ENCODE data around the gene ANKH. TPM values are rescaled to one million over a fixed set of nuclear protein-coding genes. Genes with fewer than 3 reads are reported as not detected.
"Not testable (repeated sequence)": the region's sequence is repeated elsewhere in the genome, so short reads cannot be mapped to it uniquely, and the experiment has no call there.

The ANKH gene
- total and polyA plus RNA-seq, 5 donors from 2014 or later, result 56.6 to 177 (median 63.2) TPM

DNA sequence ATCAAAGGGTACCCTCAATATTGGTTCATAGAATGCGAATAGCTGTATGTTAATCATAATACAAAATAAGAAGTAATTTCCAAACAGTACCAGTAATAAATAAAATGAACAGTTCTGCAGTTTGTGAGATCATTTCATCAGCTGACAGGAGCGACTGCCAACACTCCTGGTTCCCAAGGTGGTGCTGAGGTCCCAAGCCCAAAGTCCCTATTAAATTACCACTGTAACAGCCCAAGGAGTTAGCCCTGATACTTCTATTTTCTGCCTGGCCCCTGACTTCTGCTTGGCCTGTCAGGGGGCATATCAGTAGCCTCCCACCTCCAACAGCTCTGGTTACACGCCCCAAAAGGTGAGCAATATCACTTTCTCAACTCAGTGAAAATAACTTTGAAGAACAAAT is 47.1 kb downstream of the ANKH start:
- peaks cover 31 to 79% (median 44%) of the 10 kb centered on the region in 4 donors for H3K4me1 Mint-ChIP-seq

DNA sequence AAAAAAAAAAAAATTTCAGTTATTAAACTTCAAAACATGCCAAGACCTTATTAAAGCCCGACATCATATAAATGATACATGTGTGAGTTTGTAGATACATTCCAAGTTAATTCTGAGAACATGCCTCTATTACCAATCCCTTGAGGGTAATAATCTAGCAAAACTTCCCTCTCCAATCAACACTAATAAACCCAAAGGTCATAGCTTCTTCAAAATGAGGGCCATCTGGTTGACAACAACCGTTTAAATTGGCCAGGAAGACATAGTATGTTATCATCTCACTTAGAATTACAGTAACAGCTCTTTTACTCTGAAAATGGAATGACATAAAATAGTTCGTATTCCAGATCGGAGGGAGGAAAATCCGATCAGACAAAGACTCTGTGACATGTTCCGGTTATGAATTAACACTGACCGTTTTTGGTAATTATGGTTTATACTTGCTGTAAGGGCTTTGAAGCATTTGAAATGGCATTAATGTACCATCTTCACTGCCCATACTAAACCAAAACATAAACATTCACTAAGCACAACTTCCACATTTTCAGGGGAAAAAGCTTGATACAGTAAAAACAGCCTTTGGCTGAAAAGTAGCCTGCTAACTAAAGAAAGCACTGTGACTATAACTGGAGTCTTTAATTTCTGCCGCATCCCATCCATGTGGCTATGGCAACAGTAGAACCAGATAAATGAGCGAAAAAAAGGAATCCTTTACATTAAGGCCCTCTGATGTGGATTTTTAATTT is 50.3 kb downstream of the ANKH start:
- ATAC-seq (ENCODE audit: low read depth in 2 of 2), result no peak
- Mint-ChIP-seq H3K27me3 (no peaks in the 10 kb centered on the region), H3K4me3 (no peak overlapping the region), H3K36me3 (peaks cover 13% of the 10 kb centered on the region), H3K27ac (peak overlapping the region in 1 of 3 donors; percentile 68), H3K4me1 (peaks cover 37 to 77% (median 49%) of the 10 kb centered on the region in 4 donors), H3K9me3 (no peaks in the 10 kb centered on the region)
- Histone ChIP-seq H3K4me1 (ENCODE audit: control insufficient read depth, insufficient read depth, low read length, poor library complexity, severe bottlenecking) (peaks cover 15% of the 10 kb centered on the region), H3K27ac (ENCODE audit: insufficient read depth, low read length, poor library complexity, severe bottlenecking) (no peak overlapping the region), H3K27me3 (ENCODE audit: control insufficient read depth, insufficient read depth, low read length) (no peaks in the 10 kb centered on the region), H3K9me3 (ENCODE audit: control insufficient read depth in 2 of 2, low read length in 2 of 2) (no peaks in the 10 kb centered on the region), H3K36me3 (ENCODE audit: control insufficient read depth, insufficient read depth, low read length) (peaks cover 6% of the 10 kb centered on the region), H3K4me3 (ENCODE audit: low read depth, low read length) (no peak overlapping the region)
- DNase-seq, result no peak

More for the DNA sequence above, 47.1 kb downstream of the ANKH start:
- no peaks in the 10 kb centered on the region for H3K9me3 Mint-ChIP-seq
- H3K36me3 Mint-ChIP-seq, result peaks cover 24% of the 10 kb centered on the region
- H3K27ac Mint-ChIP-seq, result peak overlapping the region; percentile 20 to 67 (median 22)
- DNase-seq (no peak), ATAC-seq (ENCODE audit: low read depth in 2 of 2) (no peak)
- H3K9me3 ChIP-seq (ENCODE audit: control insufficient read depth in 2 of 2, low read length in 2 of 2), result no peaks in the 10 kb centered on the region
- peaks cover 12% of the 10 kb centered on the region for H3K4me1 ChIP-seq (ENCODE audit: control insufficient read depth, insufficient read depth, low read length, poor library complexity, severe bottlenecking)
- peaks cover 6% of the 10 kb centered on the region for H3K36me3 ChIP-seq (ENCODE audit: control insufficient read depth, insufficient read depth, low read length)
- H3K27me3 Mint-ChIP-seq, result no peaks in the 10 kb centered on the region
- peak overlapping the region in 1 of 4 donors; percentile 51 for H3K4me3 Mint-ChIP-seq
- no peak overlapping the region for H3K27ac ChIP-seq (ENCODE audit: insufficient read depth, low read length, poor library complexity, severe bottlenecking)
- no peaks in the 10 kb centered on the region for H3K27me3 ChIP-seq (ENCODE audit: control insufficient read depth, insufficient read depth, low read length)
- no peak overlapping the region for H3K4me3 ChIP-seq (ENCODE audit: low read depth, low read length)

DNA sequence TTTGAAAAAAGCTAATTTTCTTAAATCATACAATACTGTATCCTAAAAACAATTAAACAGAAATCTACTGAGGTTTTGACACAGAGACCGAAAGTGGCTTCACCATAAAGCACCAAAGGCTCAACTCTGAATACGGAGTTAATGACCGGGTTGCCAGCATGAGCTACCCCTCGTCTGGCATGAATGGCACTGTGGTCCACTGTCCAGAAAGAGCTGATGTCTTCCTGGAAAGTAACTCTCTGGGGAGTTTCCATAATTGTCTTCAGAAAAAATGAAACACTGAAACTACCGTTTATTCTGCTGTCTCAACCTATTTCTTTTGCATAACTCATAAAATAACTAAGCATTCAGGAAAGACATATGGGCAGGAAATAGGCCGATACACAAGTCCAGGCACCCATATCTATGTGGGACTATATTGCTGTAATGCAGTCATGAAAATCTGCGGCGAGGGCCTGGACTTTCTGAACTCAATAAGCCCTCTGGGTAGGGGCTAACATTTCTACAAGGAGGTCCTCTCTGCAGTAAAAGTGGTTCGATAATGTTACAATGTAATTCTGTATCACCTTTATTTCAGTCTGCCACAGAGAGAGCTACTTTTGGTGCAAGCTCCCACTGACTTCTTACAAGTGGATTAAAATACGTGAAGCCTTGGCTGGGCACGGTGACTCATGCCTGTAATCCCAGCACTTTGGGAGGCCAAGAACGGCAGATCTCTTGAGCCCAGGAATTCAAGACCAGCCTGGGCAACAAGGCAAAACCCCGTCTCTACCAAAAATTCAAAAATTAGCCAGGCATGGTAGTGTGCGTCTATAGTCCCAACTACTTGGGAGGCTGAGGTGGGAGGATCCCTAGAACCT is 52.4 kb downstream of the ANKH start:
- Histone ChIP-seq H3K27ac (ENCODE audit: insufficient read depth, low read length, poor library complexity, severe bottlenecking) (no peak overlapping the region), H3K4me3 (ENCODE audit: low read depth, low read length) (no peak overlapping the region), H3K9me3 (ENCODE audit: control insufficient read depth in 2 of 2, low read length in 2 of 2) (no peaks in the 10 kb centered on the region), H3K27me3 (ENCODE audit: control insufficient read depth, insufficient read depth, low read length) (no peaks in the 10 kb centered on the region), H3K36me3 (ENCODE audit: control insufficient read depth, insufficient read depth, low read length) (peaks cover 6% of the 10 kb centered on the region), H3K4me1 (ENCODE audit: control insufficient read depth, insufficient read depth, low read length, poor library complexity, severe bottlenecking) (peaks cover 12% of the 10 kb centered on the region)
- ATAC-seq (ENCODE audit: low read depth in 2 of 2), result no peak
- Mint-ChIP-seq H3K27me3 (no peaks in the 10 kb centered on the region), H3K4me3 (no peak overlapping the region), H3K36me3 (peaks cover 20% of the 10 kb centered on the region), H3K27ac (peak overlapping the region in 2 of 3 donors; percentile 26 to 28), H3K9me3 (no peaks in the 10 kb centered on the region), H3K4me1 (peaks cover 37 to 80% (median 54%) of the 10 kb centered on the region in 4 donors)
- peak in 1 of 3 donors; percentile 29 for DNase-seq

DNA sequence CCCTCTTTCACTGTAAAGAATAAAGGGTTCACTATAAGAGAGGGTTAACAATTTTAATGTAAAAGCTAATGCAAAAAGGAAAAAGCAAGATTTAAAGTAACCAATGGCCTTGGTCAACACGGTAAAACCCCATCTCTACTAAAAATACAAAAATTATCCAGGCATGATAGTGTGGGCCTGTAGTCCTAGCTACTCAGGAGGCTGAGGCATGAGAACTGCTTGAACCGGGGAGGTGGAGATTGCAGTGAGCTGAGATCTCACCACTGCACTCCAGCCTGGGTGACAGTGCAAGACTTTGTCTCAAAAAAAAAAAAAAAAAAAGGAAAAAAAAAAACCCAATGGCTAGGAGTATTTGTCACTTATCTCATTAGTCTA is 53.8 kb downstream of the ANKH start:
- not testable (repeated sequence) for H3K4me3 Mint-ChIP-seq; H3K4me3 ChIP-seq (ENCODE audit: low read depth, low read length); ATAC-seq (ENCODE audit: low read depth in 2 of 2); H3K36me3 ChIP-seq (ENCODE audit: control insufficient read depth, insufficient read depth, low read length); H3K27me3 ChIP-seq (ENCODE audit: control insufficient read depth, insufficient read depth, low read length); H3K27me3 Mint-ChIP-seq; H3K27ac ChIP-seq (ENCODE audit: insufficient read depth, low read length, poor library complexity, severe bottlenecking); DNase-seq; H3K9me3 Mint-ChIP-seq; H3K9me3 ChIP-seq (ENCODE audit: control insufficient read depth in 2 of 2, low read length in 2 of 2)
- peaks cover 25% of the 10 kb centered on the region for H3K4me1 ChIP-seq (ENCODE audit: control insufficient read depth, insufficient read depth, low read length, poor library complexity, severe bottlenecking)
- Mint-ChIP-seq H3K36me3 (peaks cover 24% of the 10 kb centered on the region), H3K4me1 (peaks cover 47 to 85% (median 66%) of the 10 kb centered on the region in 4 donors), H3K27ac (peak overlapping the region in 1 of 3 donors; percentile 85)

DNA sequence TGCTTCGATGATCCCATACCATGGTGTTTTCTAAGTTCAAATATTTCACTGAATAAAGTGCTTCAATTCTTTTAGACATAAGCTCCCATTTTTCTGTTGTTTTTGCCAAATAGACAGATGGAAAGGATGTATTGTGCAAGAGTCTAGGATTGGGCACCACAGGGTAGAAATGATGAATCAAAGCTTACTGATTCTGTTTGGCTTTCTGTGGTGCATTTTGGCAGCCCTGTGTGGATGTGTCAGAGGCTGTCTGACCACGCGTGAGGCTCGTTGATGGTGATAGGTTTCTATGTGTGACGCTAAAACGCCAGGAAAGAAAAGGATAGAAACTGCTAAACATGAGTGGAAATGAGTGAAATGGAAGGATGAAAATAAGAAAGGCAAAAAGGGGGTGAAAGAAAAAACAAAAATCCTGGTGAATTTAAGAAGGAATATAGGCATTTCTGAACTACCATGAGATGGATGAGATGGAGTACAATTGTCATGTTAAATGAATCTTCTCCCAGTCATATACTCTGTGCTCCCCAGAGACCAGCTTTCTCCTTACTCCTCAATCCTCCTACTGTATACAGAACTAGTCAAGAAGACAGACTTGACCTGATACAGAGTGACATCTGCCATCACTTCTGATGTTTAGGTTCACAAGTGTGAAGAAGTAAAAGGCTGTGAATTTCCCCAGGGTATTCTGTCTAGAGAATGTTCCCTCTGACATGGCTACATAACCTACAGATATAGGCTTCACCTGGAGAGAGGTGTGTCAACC is 54.4 kb downstream of the ANKH start:
- DNase-seq (no peak), ATAC-seq (ENCODE audit: low read depth in 2 of 2) (no peak)
- Histone ChIP-seq H3K27ac (ENCODE audit: insufficient read depth, low read length, poor library complexity, severe bottlenecking) (no peak overlapping the region), H3K36me3 (ENCODE audit: control insufficient read depth, insufficient read depth, low read length) (peaks cover 4% of the 10 kb centered on the region), H3K4me1 (ENCODE audit: control insufficient read depth, insufficient read depth, low read length, poor library complexity, severe bottlenecking) (peaks cover 30% of the 10 kb centered on the region), H3K9me3 (ENCODE audit: control insufficient read depth in 2 of 2, low read length in 2 of 2) (no peaks in the 10 kb centered on the region), H3K27me3 (ENCODE audit: control insufficient read depth, insufficient read depth, low read length) (no peaks in the 10 kb centered on the region), H3K4me3 (ENCODE audit: low read depth, low read length) (no peak overlapping the region)
- H3K9me3 Mint-ChIP-seq, result peaks cover 0 to 2% (median 0%) of the 10 kb centered on the region in 7 donors
- peaks cover 24% of the 10 kb centered on the region for H3K36me3 Mint-ChIP-seq
- H3K27me3 Mint-ChIP-seq, result no peaks in the 10 kb centered on the region
- H3K4me1 Mint-ChIP-seq, result peaks cover 51 to 87% (median 70%) of the 10 kb centered on the region in 4 donors
- H3K27ac Mint-ChIP-seq, result peak overlapping the region in 1 of 3 donors; percentile 85
- no peak overlapping the region for H3K4me3 Mint-ChIP-seq

DNA sequence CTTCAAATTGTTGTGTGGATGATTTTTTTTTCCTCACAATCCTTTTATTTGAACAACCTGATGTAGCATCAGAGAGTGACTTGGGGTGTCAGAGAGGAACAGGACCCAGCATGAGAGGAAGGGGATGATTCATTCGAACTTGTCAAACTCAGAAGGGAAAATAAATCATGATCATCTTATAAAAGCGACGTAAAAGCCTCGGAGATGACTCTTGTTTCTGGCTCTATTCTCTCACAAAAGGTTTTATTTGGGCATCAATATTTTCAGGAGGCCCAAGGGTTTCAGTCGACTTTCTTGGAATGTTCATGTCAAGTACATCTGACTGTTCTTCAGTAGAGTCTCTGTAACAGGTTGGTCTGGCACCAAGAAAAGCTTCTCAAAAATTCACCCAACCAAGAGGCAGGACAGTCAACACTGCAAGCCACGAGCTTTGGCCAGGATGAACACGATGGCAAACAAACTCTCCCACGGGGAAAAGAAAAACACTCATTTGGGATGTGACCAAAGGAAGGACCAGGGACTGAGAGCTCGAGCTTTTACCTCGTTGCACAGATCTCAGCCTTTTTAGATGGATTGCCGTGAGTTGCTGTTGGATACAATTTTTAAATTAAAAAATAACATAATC is 55.1 kb downstream of the ANKH start:
- peaks cover 36% of the 10 kb centered on the region for H3K4me1 ChIP-seq (ENCODE audit: control insufficient read depth, insufficient read depth, low read length, poor library complexity, severe bottlenecking)
- no peaks in the 10 kb centered on the region for H3K9me3 ChIP-seq (ENCODE audit: control insufficient read depth in 2 of 2, low read length in 2 of 2)
- Mint-ChIP-seq H3K36me3 (peaks cover 24% of the 10 kb centered on the region), H3K4me1 (peaks cover 50 to 91% (median 70%) of the 10 kb centered on the region in 4 donors), H3K4me3 (peak overlapping the region in 1 of 4 donors; percentile 10), H3K27me3 (no peaks in the 10 kb centered on the region), H3K9me3 (peaks cover 0 to 2% (median 0%) of the 10 kb centered on the region in 7 donors), H3K27ac (peak overlapping the region; percentile 23 to 85 (median 52))
- H3K27me3 ChIP-seq (ENCODE audit: control insufficient read depth, insufficient read depth, low read length), result no peaks in the 10 kb centered on the region
- ATAC-seq (ENCODE audit: low read depth in 2 of 2) (no peak), DNase-seq (no peak)
- H3K27ac ChIP-seq (ENCODE audit: insufficient read depth, low read length, poor library complexity, severe bottlenecking), result no peak overlapping the region
- H3K36me3 ChIP-seq (ENCODE audit: control insufficient read depth, insufficient read depth, low read length), result peaks cover 4% of the 10 kb centered on the region
- H3K4me3 ChIP-seq (ENCODE audit: low read depth, low read length), result no peak overlapping the region

DNA sequence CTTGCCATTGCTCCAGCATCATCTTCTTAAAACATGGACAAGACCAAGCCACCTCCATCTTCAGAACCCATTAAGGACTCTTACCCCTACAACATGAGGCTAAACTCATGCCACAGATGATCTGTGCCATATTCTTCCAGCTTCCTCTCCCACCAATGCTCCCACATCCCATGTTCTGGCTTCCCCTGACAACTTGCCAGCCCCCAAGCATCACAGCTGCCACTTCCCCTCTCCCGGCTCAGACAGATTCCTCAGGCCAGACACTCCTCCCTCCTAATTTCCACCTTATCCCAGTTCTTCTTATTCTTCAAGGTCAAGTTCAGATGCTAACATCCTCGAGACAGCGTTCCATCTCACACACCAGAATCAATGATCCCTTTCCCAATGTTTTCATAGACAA is 57.8 kb downstream of the ANKH start:
- Mint-ChIP-seq H3K9me3 (peaks cover 0 to 2% (median 0%) of the 10 kb centered on the region in 7 donors), H3K27me3 (no peaks in the 10 kb centered on the region), H3K4me1 (peaks cover 50 to 89% (median 75%) of the 10 kb centered on the region in 4 donors), H3K36me3 (peaks cover 20% of the 10 kb centered on the region), H3K27ac (peak overlapping the region; percentile 79 to 99 (median 85)), H3K4me3 (peak overlapping the region in 2 of 4 donors; percentile 46 to 73)
- H3K27ac ChIP-seq (ENCODE audit: insufficient read depth, low read length, poor library complexity, severe bottlenecking), result no peak overlapping the region
- peaks cover 4% of the 10 kb centered on the region for H3K36me3 ChIP-seq (ENCODE audit: control insufficient read depth, insufficient read depth, low read length)
- no peak overlapping the region for H3K4me3 ChIP-seq (ENCODE audit: low read depth, low read length)
- ATAC-seq (ENCODE audit: low read depth in 2 of 2) (no peak), DNase-seq (no peak)
- no peaks in the 10 kb centered on the region for H3K27me3 ChIP-seq (ENCODE audit: control insufficient read depth, insufficient read depth, low read length)
- peaks cover 46% of the 10 kb centered on the region for H3K4me1 ChIP-seq (ENCODE audit: control insufficient read depth, insufficient read depth, low read length, poor library complexity, severe bottlenecking)
- H3K9me3 ChIP-seq (ENCODE audit: control insufficient read depth in 2 of 2, low read length in 2 of 2), result no peaks in the 10 kb centered on the region

Measured in CD4-positive, CD25-positive, alpha-beta regulatory T cell (primary cell).